ENCODE data around the gene HCN2. TPM values are rescaled to one million over a fixed set of nuclear protein-coding genes. Genes with fewer than 3 reads are reported as not detected.

HCN2 gene
- total and polyA plus RNA-seq, 8 donors: 0.12 to 0.82 (median 0.21) TPM

DNA sequence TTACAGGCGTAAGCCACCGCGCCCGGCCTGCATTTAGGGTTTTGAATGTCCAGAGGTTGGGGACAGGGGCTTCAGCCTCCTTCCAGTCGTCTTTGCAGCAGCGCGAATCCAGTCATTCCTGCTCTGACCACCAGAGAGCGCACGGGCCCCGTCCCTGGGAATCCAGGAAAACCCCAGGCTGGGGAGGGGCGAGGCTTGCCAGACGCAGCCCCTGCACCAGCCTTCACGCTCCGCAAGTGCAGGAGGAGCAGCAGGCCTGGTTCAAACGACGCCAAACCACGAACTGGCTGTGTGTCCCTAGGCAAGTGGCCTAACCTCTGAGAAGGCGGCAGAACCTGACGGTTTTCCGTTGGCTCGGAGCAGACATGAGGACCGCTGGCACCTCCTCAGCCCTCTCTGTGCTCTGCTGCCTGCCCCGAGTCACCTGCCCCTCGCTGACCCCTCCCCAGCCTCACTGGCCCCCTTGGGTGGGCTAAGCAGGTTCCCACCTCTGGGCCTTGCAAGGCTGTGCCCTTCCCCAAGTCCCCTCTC, 75.3 kb downstream of the HCN2 start:
- Histone ChIP-seq H3K36me3 (no peaks in the 10 kb centered on the region), H3K4me1 (peaks cover 0 to 18% (median 8%) of the 10 kb centered on the region in 3 donors), H3K4me3 (peak overlapping the region in 1 of 4 donors; percentile 23), H3K27me3 (no peaks in the 10 kb centered on the region), H3K9me3 (no peaks in the 10 kb centered on the region), H3K27ac (no peak overlapping the region)
- intact Hi-C loops (cut with DNase I): loop anchor here in 2 of 3 donors (5.0 to 10.0 kb wide), 2 partner anchors 67 to 70 kb away; no protein-coding TSS in a partner anchor
- DNase-seq (peak; percentile 74 to 92 (median 86)), FAIRE-seq (no peak), ATAC-seq (peak; percentile 42 to 67 (median 60))
- 6 to 11% methylated on average over 24 of the region's 24 CpGs for WGBS, 2 donors
- TF ChIP-seq, protein P1, sequence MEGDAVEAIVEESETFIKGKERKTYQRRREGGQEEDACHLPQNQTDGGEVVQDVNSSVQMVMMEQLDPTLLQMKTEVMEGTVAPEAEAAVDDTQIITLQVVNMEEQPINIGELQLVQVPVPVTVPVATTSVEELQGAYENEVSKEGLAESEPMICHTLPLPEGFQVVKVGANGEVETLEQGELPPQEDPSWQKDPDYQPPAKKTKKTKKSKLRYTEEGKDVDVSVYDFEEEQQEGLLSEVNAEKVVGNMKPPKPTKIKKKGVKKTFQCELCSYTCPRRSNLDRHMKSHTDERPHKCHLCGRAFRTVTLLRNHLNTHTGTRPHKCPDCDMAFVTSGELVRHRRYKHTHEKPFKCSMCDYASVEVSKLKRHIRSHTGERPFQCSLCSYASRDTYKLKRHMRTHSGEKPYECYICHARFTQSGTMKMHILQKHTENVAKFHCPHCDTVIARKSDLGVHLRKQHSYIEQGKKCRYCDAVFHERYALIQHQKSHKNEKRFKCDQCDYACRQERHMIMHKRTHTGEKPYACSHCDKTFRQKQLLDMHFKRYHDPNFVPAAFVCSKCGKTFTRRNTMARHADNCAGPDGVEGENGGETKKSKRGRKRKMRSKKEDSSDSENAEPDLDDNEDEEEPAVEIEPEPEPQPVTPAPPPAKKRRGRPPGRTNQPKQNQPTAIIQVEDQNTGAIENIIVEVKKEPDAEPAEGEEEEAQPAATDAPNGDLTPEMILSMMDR (IDR thresholded peaks at IDR 0.05): peak; percentile 75 to 90 (median 85)

Other genes starting within 250 kb of the HCN2 start
- gene MIER2, start 245.1 kb upstream of the HCN2 start, total RNA-seq: 10 to 100 TPM in 2 of 6 donors, 1 to 10 TPM in 4; 6.9 to 12.9 (median 8.8) TPM
- gene MIER2, start 245.1 kb upstream of the HCN2 start, polyA plus RNA-seq: 10 to 100 TPM; 18.9 to 20.1 TPM
- gene C2CD4C, start 180.7 kb upstream of the HCN2 start, total RNA-seq: 1 to 10 TPM in 2 of 6 donors, under 1 TPM in 4; 0.16 to 1.3 (median 0.59) TPM
- gene C2CD4C, start 180.7 kb upstream of the HCN2 start, polyA plus RNA-seq: 1 to 10 TPM; 1.5 to 2.1 TPM
- 100 to 1,000 TPM in 3 of 6 donors, 10 to 100 TPM in 3; 76.2 to 130 (median 99.9) TPM for gene SHC2, start 128.8 kb upstream of the HCN2 start, total RNA-seq
- 100 to 1,000 TPM; 257 to 382 TPM for gene SHC2, start 128.8 kb upstream of the HCN2 start, polyA plus RNA-seq
- gene MADCAM1, start 93.4 kb upstream of the HCN2 start, total RNA-seq: 1 to 10 TPM in 4 of 6 donors, under 1 TPM in 2; 0.66 to 4.2 (median 1.2) TPM
- 1 to 10 TPM; 2.5 to 7.5 TPM for gene MADCAM1, start 93.4 kb upstream of the HCN2 start, polyA plus RNA-seq
- gene TPGS1, start 82.4 kb upstream of the HCN2 start, total RNA-seq: 10 to 100 TPM in 4 of 6 donors, 1 to 10 TPM in 2; 8.8 to 16.2 (median 10.7) TPM
- gene TPGS1, start 82.4 kb upstream of the HCN2 start, polyA plus RNA-seq: 10 to 100 TPM; 14.3 to 29.7 TPM
- gene CDC34, start 58.1 kb upstream of the HCN2 start, total RNA-seq: 10 to 100 TPM; 26.2 to 49.4 (median 39.1) TPM
- 100 to 1,000 TPM in 1 of 2 donors, 10 to 100 TPM in 1; 80.0 to 107 TPM for gene CDC34, start 58.1 kb upstream of the HCN2 start, polyA plus RNA-seq
- gene GZMM, start 45.8 kb upstream of the HCN2 start, total RNA-seq: under 1 TPM in 4 of 6 donors, not detected in 2; 0.28 to 0.38 (median 0.33) TPM
- under 1 TPM; 0.31 to 0.38 TPM for gene GZMM, start 45.8 kb upstream of the HCN2 start, polyA plus RNA-seq
- 100 to 1,000 TPM; 122 to 200 (median 149) TPM for gene BSG, start 17.3 kb upstream of the HCN2 start, total RNA-seq
- 100 to 1,000 TPM; 210 to 256 TPM for gene BSG, start 17.3 kb upstream of the HCN2 start, polyA plus RNA-seq
- 10 to 100 TPM; 19.3 to 34.7 (median 24.7) TPM for gene POLRMT, start 43.7 kb downstream of the HCN2 start, total RNA-seq
- gene POLRMT, start 43.7 kb downstream of the HCN2 start, polyA plus RNA-seq: 100 to 1,000 TPM in 1 of 2 donors, 10 to 100 TPM in 1; 95.3 to 101 TPM
- gene FGF22, start 50.0 kb downstream of the HCN2 start, total RNA-seq: under 1 TPM in 4 of 6 donors, not detected in 2; 0.12 to 0.25 (median 0.23) TPM
- gene FGF22, start 50.0 kb downstream of the HCN2 start, polyA plus RNA-seq: under 1 TPM; 0.45 to 0.53 TPM
- 10 to 100 TPM; 11.9 to 21.5 (median 16.5) TPM for gene RNF126, start 73.3 kb downstream of the HCN2 start, total RNA-seq
- gene RNF126, start 73.3 kb downstream of the HCN2 start, polyA plus RNA-seq: 10 to 100 TPM; 31.7 to 33.7 TPM
- 100 to 1,000 TPM in 1 of 6 donors, 10 to 100 TPM in 3, 1 to 10 TPM in 2; 6.6 to 148 (median 18.4) TPM for gene FSTL3, start 86.5 kb downstream of the HCN2 start, total RNA-seq
- gene FSTL3, start 86.5 kb downstream of the HCN2 start, polyA plus RNA-seq: 100 to 1,000 TPM in 1 of 2 donors, 10 to 100 TPM in 1; 24.1 to 119 TPM
- not detected for gene PRSS57, start 105.6 kb downstream of the HCN2 start, total RNA-seq
- gene PRSS57, start 105.6 kb downstream of the HCN2 start, polyA plus RNA-seq: not detected
- 10 to 100 TPM in 1 of 6 donors, 1 to 10 TPM in 5; 3.5 to 12.6 (median 5.1) TPM for gene PALM, start 119.1 kb downstream of the HCN2 start, total RNA-seq
- 10 to 100 TPM in 1 of 2 donors, 1 to 10 TPM in 1; 9.2 to 10.1 TPM for gene PALM, start 119.1 kb downstream of the HCN2 start, polyA plus RNA-seq
- 1 to 10 TPM in 5 of 6 donors, under 1 TPM in 1; 0.63 to 2.6 (median 1.3) TPM for gene MISP, start 161.2 kb downstream of the HCN2 start, total RNA-seq
- 1 to 10 TPM; 1.3 to 7.5 TPM for gene MISP, start 161.2 kb downstream of the HCN2 start, polyA plus RNA-seq
- gene PTBP1, start 207.6 kb downstream of the HCN2 start, total RNA-seq: 100 to 1,000 TPM in 5 of 6 donors, 10 to 100 TPM in 1; 83.3 to 160 (median 130) TPM
- 100 to 1,000 TPM in 1 of 2 donors, 10 to 100 TPM in 1; 90.7 to 104 TPM for gene PTBP1, start 207.6 kb downstream of the HCN2 start, polyA plus RNA-seq
- gene PLPPR3, start 232.1 kb downstream of the HCN2 start, total RNA-seq: under 1 TPM in 1 of 6 donors, not detected in 5; 0.38 TPM
- gene PLPPR3, start 232.1 kb downstream of the HCN2 start, polyA plus RNA-seq: under 1 TPM in 1 of 2 donors, not detected in 1; 0.05 TPM
- not detected for gene AZU1, start 238.0 kb downstream of the HCN2 start, total RNA-seq
- under 1 TPM in 1 of 2 donors, not detected in 1; 0.35 TPM for gene AZU1, start 238.0 kb downstream of the HCN2 start, polyA plus RNA-seq

Measured in pancreas (tissue), 10 donors.